Psoas muscle (tissue), 8 donors: Measurements from ENCODE around the gene DHX9. TPM values are rescaled to one million over a fixed set of nuclear protein-coding genes. Genes with fewer than 3 reads are reported as not detected.

Experiments
- ATAC-seq, 4 donors: fragments of 200-7000 bp; cut with Tn5 transposase; one replicate each; pipeline ENCODE4 v1.9.1; 2020; ENCODE audit warnings: moderate library complexity in 3 of 4, mild to moderate bottlenecking in 2 of 4
- DNase-seq, 2 donors: peaks; one replicate each; pipeline ENCODE4 v3.0.0-alpha.2; 2020
- H3K27ac ChIP-seq: fragments of 200-600 bp; one replicate; pipeline ENCODE4 v1.8.0; 2022
- H3K27me3 ChIP-seq, 3 donors: fragments of 200-600 bp in 1 of 3; one replicate each; pipeline versions ENCODE4 v1.6.1 to v1.8.0; 2013 to 2022; ENCODE audit warnings: low read length in 2 of 3, mild to moderate bottlenecking in 2 of 3, moderate library complexity in 1 of 3; ENCODE audit not compliant: insufficient read depth in 3 of 3
- H3K36me3 ChIP-seq, 2 donors: fragments of 200-600 bp in 1 of 2; one replicate each; pipeline versions ENCODE4 v1.6.1 to v1.8.0; 2013 to 2022; ENCODE audit warnings: low read depth in 1 of 2, mild to moderate bottlenecking in 1 of 2, moderate library complexity in 1 of 2; ENCODE audit not compliant: insufficient read depth in 1 of 2
- H3K4me1 ChIP-seq: fragments of 200-600 bp; one replicate; pipeline ENCODE4 v1.8.0; 2022
- H3K4me3 ChIP-seq: fragments of 200-600 bp; one replicate; pipeline ENCODE4 v1.8.0; 2022; ENCODE audit warnings: mild to moderate bottlenecking
- H3K9me3 ChIP-seq: fragments of 200-600 bp; one replicate; pipeline ENCODE4 v1.8.0; 2022
- CTCF ChIP-seq: fragments of 200-600 bp; IDR thresholded peaks from one replicate; pipeline ENCODE4 v1.8.0; 2022; ENCODE audit warnings: antibody characterized with exemption
- WGBS, 3 donors: extraction: QIAGEN DNeasy Blood & Tissue Kit; methylation state at CpG; one replicate each; pipeline versions ENCODE4 v1.1.6 to v1.1.7; 2013; 5-methylcytosine and 5-hydroxymethylcytosine counted together
- intact Hi-C, 2 donors: fragments of 100-400 bp; cut with DNase I; formaldehyde crosslinking; loops; one replicate each; pipeline versions ENCODE4 v1.11.0 to v1.14.2; 2022
- polyA plus RNA-seq, 3 donors: library from polyadenylated mRNA; stranded (reverse); fragments of 200-250 nt; gene quantifications; one replicate each; pipeline ENCODE4 v1.2.3, GENCODE V29; 2013
- total RNA-seq, 4 donors: library from RNA; stranded (reverse); fragmentation: NEBNext Ultra II Directional in 2 of 4; extraction: Animal tissue kit (Norgen Biotek cat#: 25700) in 2 of 4; gene quantifications; one replicate each; pipeline versions ENCODE4 v1.2.1 to v1.2.4, GENCODE V29; 2021 to 2023
- donor health status: healthy with polysubstance abuse.
- donor health status: DM: no; HTN: no; CAD: no; lungs with moderate emphysema.
- donor health status: Bipolar disorder and iron deficiency.
- donor health status: healthy.
- donor health status: DM: yes; HTN: yes; CAD: no.
- donor health status: DM: no; HTN: no; CAD: no.
- donor health status: DM: no; HTN: no; CAD: no.
- donor health status: DM: yes; HTN: yes; CAD: no.

The DHX9 gene
- total and polyA plus RNA-seq, 7 donors = 31.8 to 60.3 (median 56.0) TPM

GRCh38 chr1:182877331-182877730, 38.2 kb downstream of the DHX9 start:
- intact Hi-C loops = loop anchor here in 1 of 2 donors (10.0 kb wide), 1 partner anchor 657 kb away; no protein-coding TSS in a partner anchor
- no peak for TF ChIP-seq CTCF
- no peak for ATAC-seq

GRCh38 chr1:182877842-182878241, 38.7 kb downstream of the DHX9 start:
- Histone ChIP-seq H3K27ac (no peak overlapping the region), H3K4me1 (no peaks in the 10 kb centered on the region), H3K4me3 (no peak overlapping the region), H3K36me3 (peaks cover 21 to 100% of the 10 kb centered on the region in 2 donors), H3K27me3 (no peaks in the 10 kb centered on the region), H3K9me3 (no peaks in the 10 kb centered on the region)
- TF ChIP-seq CTCF = no peak
- ATAC-seq (no peak), DNase-seq (no peak)
- WGBS, 3 donors = 94 to 96% (median 94%) methylated on average over 7 of the region's 7 CpGs
- intact Hi-C loops = loop anchor here in 1 of 2 donors (10.0 kb wide), 1 partner anchor 657 kb away; no protein-coding TSS in a partner anchor

More at GRCh38 chr1:182877331-182877730, 38.2 kb downstream of the DHX9 start:
- Histone ChIP-seq H3K27me3 (no peaks in the 10 kb centered on the region), H3K4me3 (no peak overlapping the region), H3K27ac (no peak overlapping the region), H3K4me1 (no peaks in the 10 kb centered on the region), H3K9me3 (no peaks in the 10 kb centered on the region), H3K36me3 (peaks cover 21 to 100% of the 10 kb centered on the region in 2 donors)
- DNase-seq = no peak

- no peak overlapping the region for H3K27ac ChIP-seq
- no peak for TF ChIP-seq CTCF
- DNase-seq = no peak
- H3K4me1 ChIP-seq = no peaks in the 10 kb centered on the region
- no peaks in the 10 kb centered on the region for H3K9me3 ChIP-seq
- intact Hi-C loops = loop anchor here (5.0 to 10.0 kb wide), 3 partner anchors 33 to 252 kb away; no protein-coding TSS in a partner anchor
- peaks cover 22 to 93% of the 10 kb centered on the region in 2 donors for H3K36me3 ChIP-seq
- H3K4me3 ChIP-seq = no peak overlapping the region
- no peak for ATAC-seq
- H3K27me3 ChIP-seq = no peaks in the 10 kb centered on the region
These were observed 45.7 kb downstream of the DHX9 start for GRCh38 chr1:182884872-182885271.

GRCh38 chr1:182885591-182885990, 46.4 kb downstream of the DHX9 start:
- 94 to 98% (median 95%) methylated on average over 3 of the region's 3 CpGs for WGBS, 3 donors
- peaks cover 19 to 86% of the 10 kb centered on the region in 2 donors for H3K36me3 ChIP-seq

More at GRCh38 chr1:182885591-182885990, 46.4 kb downstream of the DHX9 start:
- ATAC-seq = no peak
- TF ChIP-seq CTCF = no peak
- Histone ChIP-seq H3K27me3 (no peaks in the 10 kb centered on the region), H3K4me3 (no peak overlapping the region), H3K9me3 (no peaks in the 10 kb centered on the region), H3K4me1 (no peaks in the 10 kb centered on the region), H3K27ac (no peak overlapping the region)
- DNase-seq = no peak
- intact Hi-C loops = loop anchor here in 1 of 2 donors (5.0 to 10.0 kb wide), 2 partner anchors 33 to 239 kb away; no protein-coding TSS in a partner anchor
